Trophoblast cell (in vitro differentiated cells and primary cell): ENCODE measurements around the gene PLXNA1.

Source experiments
- DNase-seq, 2 donors: peaks; one replicate each; pipeline ENCODE4 v3.0.0-alpha.2; 2016
- H2AFZ ChIP-seq: 2 replicates; pipeline ENCODE4 v1.6.1; 2013; ENCODE audit warnings: low read length, moderate library complexity, mild to moderate bottlenecking; ENCODE audit not compliant: insufficient read depth, poor library complexity
- H2AK5ac ChIP-seq: 2 replicates; pipeline ENCODE4 v1.6.1; 2013; ENCODE audit warnings: mild to moderate bottlenecking, low read length
- H2BK120ac ChIP-seq: 2 replicates; pipeline ENCODE4 v1.6.1; 2013; ENCODE audit warnings: low read length, mild to moderate bottlenecking, moderate library complexity; ENCODE audit not compliant: insufficient read depth, poor library complexity
- H2BK12ac ChIP-seq: 2 replicates; pipeline ENCODE4 v1.6.1; 2013; ENCODE audit warnings: mild to moderate bottlenecking, low read length, moderate library complexity
- H2BK5ac ChIP-seq: 2 replicates; pipeline ENCODE4 v1.6.1; 2013; ENCODE audit warnings: low read length, low read depth, moderate library complexity, mild to moderate bottlenecking; ENCODE audit not compliant: poor library complexity
- H3K14ac ChIP-seq: 2 replicates; pipeline ENCODE4 v1.6.1; 2013; ENCODE audit warnings: mild to moderate bottlenecking, low read length
- H3K18ac ChIP-seq: 2 replicates; pipeline ENCODE4 v1.6.1; 2013; ENCODE audit warnings: mild to moderate bottlenecking, low read length
- H3K23ac ChIP-seq: 2 replicates; pipeline ENCODE4 v1.6.1; 2013; ENCODE audit warnings: low read length
- H3K27ac ChIP-seq: 2 replicates; pipeline ENCODE4 v1.5.1; 2013; ENCODE audit warnings: low read depth, mild to moderate bottlenecking, inconsistent platforms, low read length, moderate library complexity
- H3K27me3 ChIP-seq: 2 replicates; pipeline ENCODE4 v1.6.1; 2013; ENCODE audit warnings: inconsistent platforms, mild to moderate bottlenecking, low read length, moderate library complexity; ENCODE audit not compliant: insufficient read depth
- H3K36me3 ChIP-seq, 2 experiments: 1 replicate in 1 of 2; 2 replicates in 1 of 2; pipeline ENCODE4 v1.6.1; 2013; ENCODE audit warnings: low read length in 2 of 2, mild to moderate bottlenecking in 2 of 2, moderate library complexity in 1 of 2; ENCODE audit not compliant: insufficient read depth in 2 of 2, control insufficient read depth in 1 of 2
- H3K4ac ChIP-seq: 2 replicates; pipeline ENCODE4 v1.6.1; 2013; ENCODE audit warnings: low read depth, mild to moderate bottlenecking, low read length, moderate library complexity
- H3K4me1 ChIP-seq, 2 experiments: 1 replicate in 1 of 2; 2 replicates in 1 of 2; pipeline ENCODE4 v1.6.1; 2013; ENCODE audit warnings: low read length in 2 of 2, mild to moderate bottlenecking in 2 of 2, moderate library complexity in 1 of 2; ENCODE audit not compliant: insufficient read depth in 2 of 2, control insufficient read depth in 1 of 2
- H3K4me2 ChIP-seq: 2 replicates; pipeline ENCODE4 v1.6.1; 2013; ENCODE audit warnings: inconsistent platforms, mild to moderate bottlenecking, low read length, moderate library complexity
- H3K4me3 ChIP-seq: 2 replicates; pipeline ENCODE4 v1.5.1; 2013; ENCODE audit warnings: mild to moderate bottlenecking, low read depth, low read length, inconsistent platforms
- H3K79me1 ChIP-seq: one replicate; pipeline ENCODE4 v1.6.1; 2013; ENCODE audit warnings: low read length
- H3K79me2 ChIP-seq: 2 replicates; pipeline ENCODE4 v1.6.1; 2013; ENCODE audit warnings: low read length, mild to moderate bottlenecking; ENCODE audit not compliant: control insufficient read depth, insufficient read depth, poor library complexity
- H3K9ac ChIP-seq: 2 replicates; pipeline ENCODE4 v1.6.1; 2013; ENCODE audit warnings: mild to moderate bottlenecking, low read length
- H3K9me3 ChIP-seq: 2 replicates; pipeline ENCODE4 v1.6.1; 2013; ENCODE audit warnings: low read depth, mild to moderate bottlenecking, control low read depth, inconsistent platforms, low read length; ENCODE audit not compliant: insufficient read depth
- H4K12ac ChIP-seq: 2 replicates; pipeline ENCODE4 v1.6.1; 2013; ENCODE audit warnings: low read depth, mild to moderate bottlenecking, low read length, moderate library complexity
- H4K8ac ChIP-seq: 2 replicates; pipeline ENCODE4 v1.6.1; 2013; ENCODE audit warnings: low read depth, mild to moderate bottlenecking, low read length, moderate library complexity
- H4K91ac ChIP-seq: one replicate; pipeline ENCODE4 v1.6.1; 2013; ENCODE audit warnings: low read depth, mild to moderate bottlenecking, low read length, moderate library complexity
- WGBS: extraction: QIAGEN DNeasy Blood & Tissue Kit; methylation state at CpG from one replicate; pipeline ENCODE4 v1.1.7; 2013; ENCODE audit warnings: missing lambda C conversion rate; ENCODE audit not compliant: insufficient read length, insufficient coverage; ENCODE audit errors: extremely low coverage; 5-methylcytosine and 5-hydroxymethylcytosine counted together

Gene PLXNA1

GRCh38 chr3:126970921-126971320, 12.0 kb upstream of the PLXNA1 start:
- no peak overlapping the region for H2BK12ac ChIP-seq
- H3K79me2 ChIP-seq = no peaks in the 10 kb centered on the region
- H3K9ac ChIP-seq = no peak overlapping the region
- H4K8ac ChIP-seq = no peak overlapping the region
- no peak overlapping the region for H3K18ac ChIP-seq
- no peak overlapping the region for H2AFZ ChIP-seq
- no peak overlapping the region for H2BK5ac ChIP-seq
- H3K27ac ChIP-seq = no peak overlapping the region
- H4K12ac ChIP-seq = no peak overlapping the region
- no peak for DNase-seq
- H3K4me2 ChIP-seq = no peak overlapping the region
- no peak overlapping the region for H2AK5ac ChIP-seq
- no peaks in the 10 kb centered on the region for H3K4me1 ChIP-seq
- no peaks in the 10 kb centered on the region for H3K9me3 ChIP-seq
- H3K23ac ChIP-seq = no peak overlapping the region
- WGBS = no CpG with 5 or more reads among the region's 5 CpGs
- no peak overlapping the region for H3K14ac ChIP-seq
- no peak overlapping the region for H2BK120ac ChIP-seq
- no peak overlapping the region for H3K4ac ChIP-seq
- no peaks in the 10 kb centered on the region for H3K79me1 ChIP-seq
- no peak overlapping the region for H4K91ac ChIP-seq
- H3K36me3 ChIP-seq = no peaks in the 10 kb centered on the region
- H3K4me3 ChIP-seq = no peak overlapping the region
- H3K27me3 ChIP-seq = no peaks in the 10 kb centered on the region

- Histone ChIP-seq H4K91ac (no peak overlapping the region), H4K12ac (no peak overlapping the region), H3K4me3 (no peak overlapping the region), H3K79me1 (no peaks in the 10 kb centered on the region), H2BK12ac (no peak overlapping the region), H3K23ac (no peak overlapping the region), H3K4ac (no peak overlapping the region), H3K36me3 (no peaks in the 10 kb centered on the region), H3K4me1 (no peaks in the 10 kb centered on the region), H3K14ac (no peak overlapping the region), H3K79me2 (no peaks in the 10 kb centered on the region), H3K4me2 (no peak overlapping the region), H3K9me3 (peaks cover under 1% of the 10 kb centered on the region), H3K9ac (no peak overlapping the region), H3K27ac (no peak overlapping the region), H4K8ac (no peak overlapping the region), H3K18ac (no peak overlapping the region), H3K27me3 (no peaks in the 10 kb centered on the region), H2AK5ac (no peak overlapping the region), H2BK120ac (no peak overlapping the region), H2AFZ (no peak overlapping the region), H2BK5ac (no peak overlapping the region)
- no CpG with 5 or more reads among the region's 13 CpGs for WGBS
- DNase-seq = peak; percentile 37 to 45
Measured at GRCh38 chr3:126971891-126972351, 11.0 kb upstream of the PLXNA1 start.

DNA sequence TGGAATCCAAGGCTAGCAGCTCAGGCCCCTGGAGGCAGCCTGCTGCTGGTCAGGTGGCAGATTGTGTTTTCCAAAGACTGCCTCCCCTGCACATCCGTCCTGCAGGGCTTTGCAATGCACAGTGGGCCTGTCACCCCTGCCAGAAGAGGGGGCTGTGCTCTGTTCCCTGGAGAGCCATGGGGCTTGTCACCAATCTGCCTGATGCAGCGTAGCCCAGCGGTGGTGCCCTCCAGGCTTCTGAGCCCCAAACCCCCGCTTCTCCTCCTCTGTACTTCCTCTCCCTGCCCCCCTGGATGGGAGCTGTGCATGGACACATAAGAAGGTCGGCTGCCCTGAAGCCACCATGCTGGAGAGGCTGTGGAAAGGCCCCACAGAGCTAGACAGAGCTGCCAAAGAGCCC, 10.0 kb upstream of the PLXNA1 start:
- Histone ChIP-seq H3K4me2 (no peak overlapping the region), H2BK12ac (no peak overlapping the region), H4K8ac (no peak overlapping the region), H3K4ac (no peak overlapping the region), H2BK120ac (no peak overlapping the region), H3K4me3 (no peak overlapping the region), H3K18ac (no peak overlapping the region), H4K12ac (no peak overlapping the region), H3K4me1 (no peaks in the 10 kb centered on the region), H3K79me1 (no peaks in the 10 kb centered on the region), H3K23ac (no peak overlapping the region), H3K9ac (no peak overlapping the region), H3K36me3 (no peaks in the 10 kb centered on the region), H2AK5ac (no peak overlapping the region), H2AFZ (no peak overlapping the region), H2BK5ac (no peak overlapping the region), H3K14ac (no peak overlapping the region), H3K79me2 (no peaks in the 10 kb centered on the region), H4K91ac (no peak overlapping the region), H3K9me3 (peaks cover 2% of the 10 kb centered on the region), H3K27ac (no peak overlapping the region), H3K27me3 (no peaks in the 10 kb centered on the region)
- DNase-seq = no peak
- WGBS = no CpG with 5 or more reads among the region's 5 CpGs

DNA sequence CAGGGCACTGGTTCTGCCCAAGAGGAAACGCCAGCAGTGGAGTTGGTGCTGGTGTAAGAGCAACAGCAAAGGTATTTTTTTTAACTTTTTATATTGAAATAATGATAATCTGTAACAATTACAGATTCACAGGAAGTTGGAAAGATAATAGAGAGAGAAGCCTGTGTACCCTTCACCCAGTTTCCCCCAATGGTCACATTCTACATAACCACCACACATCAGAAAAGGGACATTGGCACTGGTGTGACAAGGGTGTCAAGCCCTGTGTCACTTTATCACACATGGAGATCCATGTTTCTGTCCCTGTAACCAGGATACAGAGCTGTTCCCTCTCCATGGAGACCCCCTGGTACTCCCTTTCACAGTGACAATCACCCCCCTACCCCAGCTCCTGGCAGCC, 9.1 kb upstream of the PLXNA1 start:
- no peak overlapping the region for H4K8ac ChIP-seq

More for the DNA sequence above, 9.1 kb upstream of the PLXNA1 start:
- H2BK120ac ChIP-seq = no peak overlapping the region
- H3K79me1 ChIP-seq = no peaks in the 10 kb centered on the region
- no peaks in the 10 kb centered on the region for H3K79me2 ChIP-seq
- H3K4me1 ChIP-seq = no peaks in the 10 kb centered on the region
- no peaks in the 10 kb centered on the region for H3K27me3 ChIP-seq
- H2AK5ac ChIP-seq = no peak overlapping the region
- H3K36me3 ChIP-seq = no peaks in the 10 kb centered on the region
- no peak overlapping the region for H2BK5ac ChIP-seq
- H3K4me2 ChIP-seq = no peak overlapping the region
- DNase-seq = no peak
- no peak overlapping the region for H4K12ac ChIP-seq
- H2AFZ ChIP-seq = no peak overlapping the region
- no peak overlapping the region for H3K14ac ChIP-seq
- no peak overlapping the region for H3K18ac ChIP-seq
- no peak overlapping the region for H3K23ac ChIP-seq
- H3K4me3 ChIP-seq = no peak overlapping the region
- no peak overlapping the region for H4K91ac ChIP-seq
- no peak overlapping the region for H3K4ac ChIP-seq
- no CpG with 5 or more reads among the region's 1 CpG for WGBS
- H2BK12ac ChIP-seq = no peak overlapping the region
- no peak overlapping the region for H3K9ac ChIP-seq
- no peak overlapping the region for H3K27ac ChIP-seq
- peaks cover 5% of the 10 kb centered on the region for H3K9me3 ChIP-seq
